Uterus (tissue), 4 donors: Measurements from ENCODE around the gene RTF1. TPM values are rescaled to one million over a fixed set of nuclear protein-coding genes. Genes with fewer than 3 reads are reported as not detected.

ENCODE experiments used
- DNase-seq, 2 donors: peaks; one replicate each; pipeline ENCODE4 v3.0.0-alpha.2; 2019 to 2020
- H3K27ac ChIP-seq, 2 donors: fragments of 200-600 bp; sonication (generic); 1 replicate in 1 of 2; 2 replicates in 1 of 2; pipeline ENCODE4 v1.5.1; 2016 to 2018
- H3K27me3 ChIP-seq, 2 donors: fragments of 200-600 bp; sonication (generic); one replicate each; pipeline ENCODE4 v1.5.1; 2018 to 2019; ENCODE audit warnings: control low read depth in 1 of 2
- H3K36me3 ChIP-seq, 2 donors: fragments of 200-600 bp; sonication (generic); one replicate each; pipeline ENCODE4 v1.5.1; 2019; ENCODE audit warnings: control low read depth in 1 of 2
- H3K4me1 ChIP-seq, 2 donors: fragments of 200-600 bp; sonication (generic); one replicate each; pipeline ENCODE4 v1.5.1; 2018 to 2019; ENCODE audit warnings: control low read depth in 1 of 2
- H3K4me3 ChIP-seq, 2 donors: fragments of 200-600 bp; sonication (generic); 1 replicate in 1 of 2; 2 replicates in 1 of 2; pipeline ENCODE4 v1.5.1; 2018 to 2019; ENCODE audit warnings: mild to moderate bottlenecking in 1 of 2
- H3K9me3 ChIP-seq, 2 donors: fragments of 200-600 bp; sonication (generic); one replicate each; pipeline ENCODE4 v1.5.1; 2019; ENCODE audit warnings: control low read depth in 1 of 2
- CTCF ChIP-seq, 4 experiments: fragments of 200-600 bp in 2 of 4; fragments of 450-650 bp in 2 of 4; sonication (generic) in 2 of 4; IDR thresholded peaks; one replicate each; pipeline ENCODE4 v1.5.1; 2016 to 2019; ENCODE audit warnings: antibody characterized with exemption in 4 of 4, mild to moderate bottlenecking in 2 of 4, moderate library complexity in 1 of 4
- POLR2A ChIP-seq, 2 donors: fragments of 450-650 bp; IDR thresholded peaks; one replicate each; pipeline ENCODE4 v1.6.1; 2016; ENCODE audit warnings: antibody characterized with exemption in 2 of 2, mild to moderate bottlenecking in 1 of 2, moderate library complexity in 1 of 2
- intact Hi-C: fragments of 100-400 bp; cut with DNase I; formaldehyde crosslinking; loops from one replicate; pipeline ENCODE4 v1.15.1; 2023; ENCODE audit warnings: low total_unique reads
- total RNA-seq, 4 donors: library from RNA; depleted of rRNA in 3 of 4; stranded (reverse); fragments of >200 nt in 3 of 4; gene quantifications; one replicate each; pipeline versions ENCODE4 v1.1.0 to v1.2.4, GENCODE V29; 2014 to 2023
- donor health status: DM: yes; HTN: yes; CAD: no.

The RTF1 gene
- total RNA-seq, 4 donors from 2014 or later: 7.4 to 39.6 (median 24.2) TPM

- H3K27me3 ChIP-seq: peaks cover 0 to 8% of the 10 kb centered on the region in 2 donors
- H3K9me3 ChIP-seq: no peaks in the 10 kb centered on the region
- peaks cover 0 to 9% of the 10 kb centered on the region in 2 donors for H3K4me1 ChIP-seq
- H3K27ac ChIP-seq: no peak overlapping the region
- no peak overlapping the region for H3K4me3 ChIP-seq
- DNase-seq: no peak
- TF ChIP-seq POLR2A (IDR thresholded peaks at IDR 0.05): no peak
- TF ChIP-seq CTCF (IDR thresholded peaks at IDR 0.05): no peak
- H3K36me3 ChIP-seq: no peaks in the 10 kb centered on the region
- intact Hi-C loops: no loop called here
Measured at GRCh38 chr15:41501931-41502794, 85.3 kb downstream of the RTF1 start.

GRCh38 chr15:41502795-41503668, 86.1 kb downstream of the RTF1 start:
- no peak for DNase-seq
- no peaks in the 10 kb centered on the region for H3K9me3 ChIP-seq
- intact Hi-C loops: no loop called here
- H3K4me1 ChIP-seq: peaks cover 0 to 9% of the 10 kb centered on the region in 2 donors
- no peak overlapping the region for H3K27ac ChIP-seq
- TF ChIP-seq POLR2A (IDR thresholded peaks at IDR 0.05): no peak
- no peak for TF ChIP-seq CTCF (IDR thresholded peaks at IDR 0.05)
- H3K4me3 ChIP-seq: no peak overlapping the region
- H3K36me3 ChIP-seq: no peaks in the 10 kb centered on the region
- H3K27me3 ChIP-seq: peaks cover 0 to 8% of the 10 kb centered on the region in 2 donors

- no peak for TF ChIP-seq CTCF (IDR thresholded peaks at IDR 0.05)
- no peak for TF ChIP-seq POLR2A (IDR thresholded peaks at IDR 0.05)
- Histone ChIP-seq H3K27ac (no peak overlapping the region), H3K36me3 (no peaks in the 10 kb centered on the region), H3K9me3 (no peaks in the 10 kb centered on the region), H3K4me1 (peaks cover 0 to 9% of the 10 kb centered on the region in 2 donors), H3K4me3 (no peak overlapping the region), H3K27me3 (peaks cover 0 to 8% of the 10 kb centered on the region in 2 donors)
- DNase-seq: no peak
- intact Hi-C loops: no loop called here
Measured at GRCh38 chr15:41503669-41504010, 86.7 kb downstream of the RTF1 start.

GRCh38 chr15:41504751-41505492, 88.0 kb downstream of the RTF1 start:
- no peaks in the 10 kb centered on the region for H3K9me3 ChIP-seq
- DNase-seq: no peak
- no peaks in the 10 kb centered on the region for H3K36me3 ChIP-seq
- TF ChIP-seq CTCF (IDR thresholded peaks at IDR 0.05): no peak
- no peak for TF ChIP-seq POLR2A (IDR thresholded peaks at IDR 0.05)
- intact Hi-C loops: no loop called here
- no peak overlapping the region for H3K27ac ChIP-seq
- no peak overlapping the region for H3K4me3 ChIP-seq
- peaks cover 0 to 9% of the 10 kb centered on the region in 2 donors for H3K4me1 ChIP-seq
- peaks cover 0 to 8% of the 10 kb centered on the region in 2 donors for H3K27me3 ChIP-seq
